Sigmoid colon (tissue), 3 donors: ENCODE data around the gene MXD3.
"Not testable (repeated sequence)": the region's sequence is repeated elsewhere in the genome, so short reads cannot be mapped to it uniquely, and the experiment has no call there.

Experiments used
- CTCF ChIP-seq, 4 experiments: fragments of 450-650 bp in 3 of 4; fragments of 200-600 bp in 1 of 4; IDR thresholded peaks; one replicate each; pipeline ENCODE4 v1.5.1; 2016 to 2019; ENCODE audit warnings: antibody characterized with exemption in 4 of 4, mild to moderate bottlenecking in 3 of 4, moderate library complexity in 2 of 4
- POLR2A ChIP-seq, 2 donors: fragments of 450-650 bp; IDR thresholded peaks; one replicate each; pipeline ENCODE4 v1.6.1; 2016; ENCODE audit warnings: antibody characterized with exemption in 2 of 2, mild to moderate bottlenecking in 2 of 2, moderate library complexity in 2 of 2

GRCh38 chr5:177306103-177306640 is 5.5 kb downstream of the MXD3 start:
- TF ChIP-seq POLR2A, CTCF (IDR thresholded peaks at IDR 0.05): not testable (repeated sequence)
